ENCODE results near the gene LRFN5. TPM values are rescaled to one million over a fixed set of nuclear protein-coding genes. Genes with fewer than 3 reads are reported as not detected.

Gene LRFN5
- polyA plus RNA-seq, 1 experiment = 3.3 TPM

- Histone ChIP-seq H3K27me3 (ENCODE audit: control insufficient read depth, insufficient read depth, low read length) (no peaks in the 10 kb centered on the region), H3K4me3 (ENCODE audit: low read depth, low read length) (no peak overlapping the region), H3K9me3 (ENCODE audit: control insufficient read depth, insufficient read depth, low read length) (no peaks in the 10 kb centered on the region), H3K27ac (ENCODE audit: low read depth, low read length) (no peak overlapping the region)
- ChIA-PET CTCF (no interaction called here), POLR2A (no interaction called here)
- TF ChIP-seq CTCF (IDR thresholded peaks at IDR 0.05; ENCODE audit: low read depth, low read length) = no peak
- no peak for DNase-seq (ENCODE audit: low read depth, low spot score)
Measured at GRCh38 chr14:41950428-41951151, 343.9 kb downstream of the LRFN5 start.

Small RNAs within 50 kb of the gene (small RNA-seq; reads per million reads assigned to genes)
- not detected for gene RF00322 (ENCODE audit: insufficient read length, low read depth)
